GM18868 (cell line): Measurements from ENCODE around the gene PLSCR3.

Experiments
- ATAC-seq: cut with Tn5 transposase; IDR thresholded peaks from one replicate; pipeline ENCODE4 v1.9.1; 2021; ENCODE audit warnings: mild to moderate bottlenecking, moderate library complexity; ENCODE audit not compliant: unreplicated experiment

Gene PLSCR3

GRCh38 chr17:7394452-7395191, at the start of gene PLSCR3:
Gene PLSCR3, minus strand, starts transcription at chr17:7394525. Its CDS starts 415 bp downstream, at chr17:7394110.
- peak; percentile 76 for ATAC-seq

GRCh38 chr17:7443499-7444485, 49.5 kb upstream of the PLSCR3 start:
- ATAC-seq: no peak

DNA sequence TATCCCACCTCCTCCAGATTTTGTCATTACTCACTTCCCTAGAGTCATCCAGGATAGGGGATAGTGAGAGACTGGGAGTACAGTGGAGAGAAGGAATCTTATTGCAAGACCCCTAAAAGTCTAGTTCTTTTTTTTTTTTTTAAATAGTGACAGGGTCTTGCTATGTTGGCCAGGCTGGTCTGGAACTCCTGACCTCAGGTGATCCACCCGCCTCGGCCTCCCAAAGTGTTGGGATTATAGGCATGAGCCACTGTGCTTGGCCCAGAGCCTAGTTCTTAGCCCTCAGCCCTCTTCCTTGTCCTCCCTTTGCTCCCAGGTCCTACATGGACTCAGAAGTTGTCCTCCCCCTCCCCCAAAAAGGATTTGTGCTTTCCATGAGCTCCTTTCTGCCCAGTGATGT, 47.8 kb upstream of the PLSCR3 start:
- ATAC-seq: no peak

DNA sequence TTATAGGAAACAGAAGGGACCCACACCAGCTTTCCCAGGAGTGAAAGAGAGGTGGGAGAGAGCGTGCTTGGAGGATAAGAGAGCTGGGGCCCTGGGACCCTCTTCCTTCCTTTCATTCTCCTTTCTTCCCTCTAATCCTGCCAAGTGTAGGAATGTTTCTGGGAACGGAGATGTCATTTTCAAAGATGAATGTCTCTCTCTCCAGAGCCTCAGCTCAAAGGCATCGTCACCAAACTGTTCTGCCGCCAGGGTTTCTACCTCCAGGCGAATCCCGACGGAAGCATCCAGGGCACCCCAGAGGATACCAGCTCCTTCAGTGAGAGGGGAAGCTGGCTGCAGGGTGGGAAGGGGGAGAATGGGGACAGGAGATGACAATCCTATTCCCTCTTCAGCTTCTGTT, 46.9 kb upstream of the PLSCR3 start:
- no peak for ATAC-seq

GRCh38 chr17:7440834-7441195, 46.5 kb upstream of the PLSCR3 start:
- ATAC-seq: no peak

DNA sequence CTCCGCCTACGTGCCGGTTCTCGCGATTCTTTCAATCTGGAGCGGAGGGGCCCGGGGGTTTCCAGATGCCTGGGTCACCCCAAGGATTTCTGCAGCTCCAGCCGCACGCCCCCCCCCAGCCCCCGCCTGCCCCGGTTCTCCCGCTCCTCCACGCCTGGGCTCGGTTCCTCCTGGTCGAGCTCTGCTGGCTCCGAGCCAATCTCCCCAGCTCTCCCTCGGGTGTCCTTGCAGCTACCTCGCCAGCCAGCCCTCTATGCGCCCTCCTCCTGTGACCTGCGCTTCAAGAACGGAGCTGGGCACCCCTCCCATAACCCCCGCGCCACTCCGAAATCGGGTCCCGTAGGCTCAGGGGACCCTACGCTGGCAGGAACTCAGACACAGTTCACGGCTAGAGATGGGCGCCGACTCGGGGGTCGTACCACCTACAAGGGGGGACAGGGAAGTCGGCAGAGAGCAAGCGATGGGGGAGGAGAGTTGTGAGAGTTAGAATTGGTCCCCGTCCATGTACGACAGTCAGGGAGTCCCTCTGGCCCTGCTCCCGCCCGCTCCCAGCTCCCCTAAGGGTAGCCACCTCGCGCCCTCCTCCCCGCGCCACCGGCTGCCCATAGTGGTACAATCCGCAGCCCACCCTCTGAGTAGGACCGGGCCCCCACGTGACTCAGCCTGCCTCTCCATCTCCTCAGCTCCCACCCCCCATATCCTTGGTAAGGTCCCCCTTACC, 45.9 kb upstream of the PLSCR3 start:
- ATAC-seq: no peak

- ATAC-seq: no peak
Observed at GRCh38 chr17:7439462-7440112, 45.3 kb upstream of the PLSCR3 start, which contains the start of gene FGF11. Gene FGF11, plus strand, starts transcription at chr17:7439512. Its CDS starts 109 bp downstream, at chr17:7439621.

DNA sequence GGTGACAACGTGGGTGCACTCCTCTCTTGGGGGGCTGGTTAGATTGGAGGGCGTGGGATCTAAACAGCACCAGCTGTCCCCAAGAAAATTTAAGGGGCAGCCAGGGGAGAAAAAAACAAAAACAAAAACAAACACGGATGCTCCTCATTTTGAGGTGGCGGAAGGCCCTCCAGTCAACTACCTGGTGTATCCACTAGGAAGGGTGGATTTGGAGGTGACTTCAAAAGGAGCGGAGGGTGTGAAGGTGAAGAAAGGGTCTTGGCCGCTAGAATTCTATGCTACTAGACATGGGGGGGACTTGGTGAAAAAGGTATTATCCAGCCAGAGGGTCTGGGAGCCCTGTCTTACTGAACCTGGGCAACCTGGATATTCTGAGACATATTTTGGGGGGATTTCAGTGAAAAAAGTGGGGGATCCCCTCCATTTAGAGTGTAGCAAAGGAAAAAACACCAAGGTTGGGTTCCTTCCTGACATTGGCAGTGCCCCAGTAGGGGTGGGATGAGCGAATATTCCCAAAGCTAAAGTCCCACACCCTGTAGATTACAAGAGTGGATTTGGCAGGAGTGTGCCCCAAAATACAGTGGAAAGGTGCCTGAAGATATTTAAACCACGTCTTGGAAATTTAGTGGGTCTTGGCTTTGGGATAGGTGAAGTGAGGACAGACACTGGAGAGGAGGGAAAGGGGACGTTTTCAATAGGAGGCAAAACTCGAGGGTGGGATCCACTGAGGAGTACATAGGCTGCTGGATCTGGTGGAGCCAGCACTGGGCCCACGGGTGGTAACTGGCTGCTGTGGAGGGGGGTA, 44.5 kb upstream of the PLSCR3 start:
- no peak for ATAC-seq

DNA sequence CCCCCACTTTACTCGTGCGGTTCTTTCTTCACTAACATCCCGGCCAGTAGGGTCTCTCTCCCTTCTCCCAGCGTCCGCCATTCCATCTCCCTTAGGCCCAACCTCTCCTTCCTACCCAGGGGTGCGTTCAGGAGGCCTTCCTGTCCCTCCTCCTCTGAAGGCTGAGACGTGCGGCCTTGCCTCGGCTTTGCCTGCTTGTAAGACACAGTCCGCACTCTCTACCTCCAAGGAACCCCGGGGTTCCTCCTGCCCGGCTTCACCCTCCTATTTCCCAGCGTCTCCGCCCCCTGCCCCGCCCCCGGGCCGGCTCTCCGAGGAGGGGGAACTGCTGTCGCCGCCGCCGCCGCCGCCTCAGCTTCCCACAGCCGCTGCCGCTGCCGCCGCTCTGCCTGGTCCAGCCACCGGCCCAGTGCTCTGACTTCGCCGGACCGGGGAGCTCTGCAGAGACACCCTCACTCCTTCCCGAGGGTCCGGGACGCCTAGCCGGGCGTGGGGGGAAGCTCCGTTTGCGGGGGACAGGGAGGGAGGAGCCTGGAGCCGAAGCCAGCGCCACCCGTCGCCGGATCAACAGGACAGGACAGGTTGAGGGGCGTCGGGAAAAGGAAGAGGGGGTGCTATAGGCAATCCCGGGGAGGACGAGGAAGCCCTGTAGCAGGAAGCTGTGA, 43.8 kb upstream of the PLSCR3 start:
- ATAC-seq: no peak

- no peak for ATAC-seq
Observed at GRCh38 chr17:7437369-7437863, 43.1 kb upstream of the PLSCR3 start.

- peak; percentile 38 for ATAC-seq
Observed at GRCh38 chr17:7436556-7437368, 42.4 kb upstream of the PLSCR3 start.

GRCh38 chr17:7435676-7436555, 41.6 kb upstream of the PLSCR3 start:
- ATAC-seq: peak; percentile 4

DNA sequence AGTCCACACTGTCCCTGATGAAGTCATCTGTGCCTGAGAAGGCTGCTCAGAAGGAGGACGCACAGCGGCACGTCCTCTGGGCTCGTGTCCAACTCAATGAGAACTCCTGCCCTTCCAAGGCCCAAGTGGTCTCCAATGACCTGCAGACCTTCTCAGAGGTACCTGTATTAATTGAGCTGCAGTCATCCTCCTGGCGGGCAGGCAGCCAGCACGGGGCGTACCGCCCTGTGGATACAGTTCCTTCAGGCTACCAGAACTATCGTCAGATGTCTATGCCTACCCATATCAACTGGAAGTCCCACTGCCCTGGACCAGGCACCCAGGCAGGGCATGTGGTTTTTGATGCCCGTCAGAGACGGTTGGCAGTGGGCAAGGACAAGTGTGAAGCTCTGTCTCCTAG, 38.0 kb upstream of the PLSCR3 start:
- no peak for ATAC-seq

DNA sequence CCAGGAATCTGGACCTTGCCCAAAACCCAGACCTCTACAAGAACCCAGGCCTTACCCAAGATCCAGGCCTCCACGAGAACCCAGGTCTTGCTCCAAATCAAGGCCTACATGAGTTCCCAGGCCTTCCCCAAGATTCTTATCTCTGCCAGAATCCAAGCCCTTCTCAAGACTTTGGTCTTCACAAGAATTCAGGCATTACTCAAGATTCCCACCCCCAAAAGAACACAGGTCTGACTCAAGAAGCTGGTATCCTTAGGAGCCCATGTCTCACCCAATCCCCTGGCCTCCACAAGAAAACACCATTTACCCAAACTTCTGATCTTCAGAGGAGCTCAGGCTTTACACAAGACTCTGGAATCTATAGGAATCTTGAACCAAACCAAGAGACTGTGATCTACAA, 36.9 kb upstream of the PLSCR3 start:
- ATAC-seq: no peak

GRCh38 chr17:7429722-7430121, 35.4 kb upstream of the PLSCR3 start:
- no peak for ATAC-seq

GRCh38 chr17:7428557-7428956, 34.2 kb upstream of the PLSCR3 start, which contains the start of gene SPEM3:
Gene SPEM3, plus strand, starts transcription at chr17:7428857. Its CDS starts 46 bp downstream, at chr17:7428903.
- ATAC-seq: no peak

- ATAC-seq: no peak
Observed at GRCh38 chr17:7427549-7427948, 33.2 kb upstream of the PLSCR3 start.
